Smooth muscle cell (in vitro differentiated cells): ENCODE results near the gene TMEM132C. TPM values are rescaled to one million over a fixed set of nuclear protein-coding genes. Genes with fewer than 3 reads are reported as not detected.

Experiments used
- DNase-seq: peaks from one replicate; lab custom pipeline; 2025; ENCODE audit not compliant: unreplicated experiment; lab: John Stamatoyannopoulos, UW
- H2AFZ ChIP-seq: fragments of 200-600 bp; sonication (generic); 2 replicates; pipeline ENCODE4 v1.6.0; 2016; ENCODE audit warnings: antibody characterized with exemption, low read depth, mild to moderate bottlenecking
- H3F3A ChIP-seq: fragments of 200-600 bp; sonication (generic); 2 replicates; pipeline ENCODE4 v1.6.0; 2017; ENCODE audit warnings: antibody characterized with exemption, low read depth
- H3K27ac ChIP-seq: fragments of 200-600 bp; sonication (generic); 2 replicates; pipeline ENCODE4 v1.5.1; 2016; ENCODE audit warnings: low read depth, mild to moderate bottlenecking
- H3K27me3 ChIP-seq: fragments of 200-600 bp; sonication (generic); 2 replicates; pipeline ENCODE4 v1.6.1; 2016; ENCODE audit warnings: low read depth, mild to moderate bottlenecking
- H3K36me3 ChIP-seq: fragments of 200-600 bp; sonication (generic); 2 replicates; pipeline ENCODE4 v1.5.1; 2016; ENCODE audit warnings: low read depth
- H3K4me1 ChIP-seq: fragments of 200-600 bp; sonication (generic); 2 replicates; pipeline ENCODE4 v1.5.1; 2016; ENCODE audit warnings: low read depth
- H3K4me2 ChIP-seq: fragments of 200-600 bp; sonication (generic); 2 replicates; pipeline ENCODE4 v1.6.0; 2016; ENCODE audit warnings: mild to moderate bottlenecking
- H3K4me3 ChIP-seq: fragments of 200-600 bp; sonication (generic); 2 replicates; pipeline ENCODE4 v1.5.1; 2016; ENCODE audit warnings: mild to moderate bottlenecking
- H3K79me2 ChIP-seq: fragments of 200-600 bp; sonication (generic); 2 replicates; pipeline ENCODE4 v1.6.0; 2016; ENCODE audit warnings: low read depth, mild to moderate bottlenecking
- H3K9ac ChIP-seq: fragments of 200-600 bp; sonication (generic); 2 replicates; pipeline ENCODE4 v1.6.0; 2016; ENCODE audit warnings: low read depth
- H3K9me3 ChIP-seq: fragments of 200-600 bp; sonication (generic); replicated peaks from 2 replicates; pipeline ENCODE4 v1.5.1; 2016; ENCODE audit warnings: low read depth
- H4K20me1 ChIP-seq: fragments of 200-600 bp; sonication (generic); 2 replicates; pipeline ENCODE4 v1.6.0; 2016; ENCODE audit warnings: low read depth
- WGBS: methylation state at CpG from one replicate; pipeline ENCODE4 v1.1.7; 2016; ENCODE audit warnings: low lambda C conversion rate; 5-methylcytosine and 5-hydroxymethylcytosine counted together
- polyA plus RNA-seq: library from polyadenylated mRNA; unstranded; fragments of >200 nt; fragmentation: Nextera tagmentation; extraction: Ambion mirVana; gene quantifications from 2 replicates; pipeline ENCODE4 v1.2.1, GENCODE V29; 2016
- total RNA-seq: library from RNA; depleted of rRNA; stranded (reverse); fragments of >200 nt; gene quantifications from 2 replicates; pipeline ENCODE4 v1.2.3, GENCODE V29; 2014
- TF ChIP-seq, protein P1 (sequence below): fragments of 200-600 bp; sonication (generic); IDR thresholded peaks from 2 replicates; pipeline ENCODE4 v1.5.1; 2017; ENCODE audit warnings: borderline replicate concordance, mild to moderate bottlenecking, antibody characterized with exemption; ENCODE audit not compliant: insufficient read depth, poor library complexity, severe bottlenecking

Gene TMEM132C
- total and polyA plus RNA-seq, 2 experiments from 2014 or later = 0.49 to 0.77 TPM

DNA sequence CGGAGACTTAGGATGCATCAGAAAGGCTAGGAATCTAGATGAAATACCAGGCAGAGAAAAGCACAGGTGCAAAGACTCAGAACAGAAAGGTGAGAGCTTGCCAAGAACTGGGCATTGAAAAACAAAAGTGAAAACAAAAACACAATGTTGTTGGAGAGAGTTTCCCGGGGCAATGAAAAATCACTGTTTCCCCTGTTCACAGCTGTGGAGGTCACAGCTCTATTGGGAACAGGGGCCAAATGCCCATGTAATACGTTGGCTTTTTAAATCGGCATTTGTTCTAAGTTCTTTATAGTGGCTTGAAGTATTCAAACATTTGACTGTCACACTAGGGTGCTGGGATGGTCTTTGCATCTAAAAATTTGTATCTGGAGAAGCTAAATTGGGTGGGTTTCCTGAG lies 448.5 kb downstream of the TMEM132C start:
- H3F3A ChIP-seq = no peaks in the 10 kb centered on the region
- WGBS = 68% methylated on average over 4 of the region's 4 CpGs
- TF ChIP-seq, protein P1, sequence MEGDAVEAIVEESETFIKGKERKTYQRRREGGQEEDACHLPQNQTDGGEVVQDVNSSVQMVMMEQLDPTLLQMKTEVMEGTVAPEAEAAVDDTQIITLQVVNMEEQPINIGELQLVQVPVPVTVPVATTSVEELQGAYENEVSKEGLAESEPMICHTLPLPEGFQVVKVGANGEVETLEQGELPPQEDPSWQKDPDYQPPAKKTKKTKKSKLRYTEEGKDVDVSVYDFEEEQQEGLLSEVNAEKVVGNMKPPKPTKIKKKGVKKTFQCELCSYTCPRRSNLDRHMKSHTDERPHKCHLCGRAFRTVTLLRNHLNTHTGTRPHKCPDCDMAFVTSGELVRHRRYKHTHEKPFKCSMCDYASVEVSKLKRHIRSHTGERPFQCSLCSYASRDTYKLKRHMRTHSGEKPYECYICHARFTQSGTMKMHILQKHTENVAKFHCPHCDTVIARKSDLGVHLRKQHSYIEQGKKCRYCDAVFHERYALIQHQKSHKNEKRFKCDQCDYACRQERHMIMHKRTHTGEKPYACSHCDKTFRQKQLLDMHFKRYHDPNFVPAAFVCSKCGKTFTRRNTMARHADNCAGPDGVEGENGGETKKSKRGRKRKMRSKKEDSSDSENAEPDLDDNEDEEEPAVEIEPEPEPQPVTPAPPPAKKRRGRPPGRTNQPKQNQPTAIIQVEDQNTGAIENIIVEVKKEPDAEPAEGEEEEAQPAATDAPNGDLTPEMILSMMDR = no peak
- no peaks in the 10 kb centered on the region for H3K4me1 ChIP-seq
- no peak overlapping the region for H3K4me2 ChIP-seq
- no peaks in the 10 kb centered on the region for H3K9me3 ChIP-seq
- no peak for DNase-seq
- H4K20me1 ChIP-seq = no peaks in the 10 kb centered on the region
- H3K79me2 ChIP-seq = no peaks in the 10 kb centered on the region
- H3K4me3 ChIP-seq = no peak overlapping the region
- no peaks in the 10 kb centered on the region for H3K36me3 ChIP-seq
- H2AFZ ChIP-seq = no peak overlapping the region
- no peak overlapping the region for H3K9ac ChIP-seq
- H3K27me3 ChIP-seq = no peaks in the 10 kb centered on the region
- H3K27ac ChIP-seq = no peak overlapping the region

DNA sequence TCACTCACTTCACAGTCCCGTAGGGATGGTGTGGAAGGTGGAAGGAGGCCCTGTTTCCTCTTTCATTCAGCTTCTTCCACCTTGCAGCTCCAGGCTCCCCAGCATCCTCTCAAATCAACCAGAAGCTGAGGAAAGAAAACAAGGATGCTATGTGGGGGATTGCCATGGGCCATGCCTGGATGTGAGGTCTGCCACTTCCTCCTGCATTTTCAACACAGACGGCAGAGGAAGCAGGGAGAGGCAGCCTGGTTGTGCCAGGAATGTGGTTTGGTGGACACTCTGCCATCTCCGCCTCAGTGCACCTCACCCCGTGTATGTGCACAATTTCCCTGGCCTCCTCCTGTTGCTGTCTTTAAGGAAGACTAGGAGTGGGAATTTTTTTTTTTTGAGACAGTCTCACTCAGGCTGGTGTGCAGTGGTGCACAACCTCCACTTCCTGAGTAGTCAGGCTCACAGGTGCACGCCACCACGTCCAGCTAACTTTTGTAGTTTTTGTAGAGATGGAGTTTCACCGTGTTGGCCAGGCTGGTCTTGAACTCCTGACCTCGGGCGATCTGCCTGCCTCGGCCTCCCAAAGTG lies 457.6 kb downstream of the TMEM132C start:
- Histone ChIP-seq H2AFZ (no peak overlapping the region), H3K27me3 (no peaks in the 10 kb centered on the region), H3K4me3 (no peak overlapping the region), H3K36me3 (no peaks in the 10 kb centered on the region), H3K4me1 (peaks cover under 1% of the 10 kb centered on the region), H3F3A (no peaks in the 10 kb centered on the region), H4K20me1 (no peaks in the 10 kb centered on the region), H3K79me2 (no peaks in the 10 kb centered on the region), H3K9ac (no peak overlapping the region), H3K27ac (no peak overlapping the region), H3K4me2 (no peak overlapping the region), H3K9me3 (no peaks in the 10 kb centered on the region)
- 89% methylated on average over 10 of the region's 10 CpGs for WGBS
- TF ChIP-seq, protein P1 = no peak
- DNase-seq = no peak

DNA sequence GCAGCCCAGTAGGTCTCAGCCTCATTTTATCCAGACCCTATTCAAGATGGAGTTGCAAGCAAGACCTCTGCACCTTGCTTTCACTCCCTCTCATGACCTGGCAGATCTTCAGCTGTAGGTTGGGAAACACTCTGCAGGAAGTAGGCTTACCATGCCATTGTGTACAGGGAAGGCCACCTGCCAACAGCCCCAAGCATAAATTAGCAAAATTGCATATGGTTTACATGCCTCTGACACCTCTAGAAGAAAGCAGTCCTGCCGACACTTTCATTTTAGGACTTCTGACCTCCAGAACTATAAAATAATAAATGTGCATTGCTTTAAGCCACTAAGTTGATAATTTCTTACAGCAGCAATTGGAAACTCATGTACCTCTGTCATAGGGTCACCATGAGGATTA lies 459.9 kb downstream of the TMEM132C start:
- Histone ChIP-seq H3K36me3 (no peaks in the 10 kb centered on the region), H3F3A (no peaks in the 10 kb centered on the region), H3K27ac (no peak overlapping the region), H3K27me3 (no peaks in the 10 kb centered on the region), H3K9ac (no peak overlapping the region), H3K4me1 (peaks cover 7% of the 10 kb centered on the region), H3K4me3 (no peak overlapping the region), H3K9me3 (no peaks in the 10 kb centered on the region), H3K79me2 (no peaks in the 10 kb centered on the region), H2AFZ (no peak overlapping the region), H4K20me1 (no peaks in the 10 kb centered on the region), H3K4me2 (no peak overlapping the region)
- WGBS = 92% methylated on average over 1 of the region's 1 CpG
- TF ChIP-seq, protein P1 = no peak
- no peak for DNase-seq

DNA sequence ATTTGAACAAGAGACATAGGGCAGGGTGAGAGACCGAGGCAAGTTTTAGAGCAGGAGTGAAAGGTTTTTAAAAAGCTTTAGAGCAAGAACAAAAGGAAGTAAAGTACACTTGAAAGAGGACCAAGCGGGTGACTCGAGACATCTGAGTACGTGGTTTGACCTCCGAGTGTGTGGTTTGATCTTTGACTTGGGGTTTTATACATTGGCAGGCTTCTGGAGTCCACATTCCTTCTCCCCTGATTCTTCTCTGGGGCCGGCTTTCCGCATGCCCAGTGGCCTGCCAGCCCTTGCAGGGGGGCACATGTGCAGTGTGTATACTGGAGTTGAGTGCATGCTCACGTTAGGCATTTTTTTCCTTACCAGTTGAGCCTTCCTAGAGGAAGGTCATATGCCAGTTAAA lies 460.5 kb downstream of the TMEM132C start:
- Histone ChIP-seq H3K27me3 (no peaks in the 10 kb centered on the region), H3K4me3 (no peak overlapping the region), H3K4me1 (peaks cover 7% of the 10 kb centered on the region), H2AFZ (no peak overlapping the region), H3K4me2 (no peak overlapping the region), H3K9ac (no peak overlapping the region), H3F3A (no peaks in the 10 kb centered on the region), H3K27ac (no peak overlapping the region), H3K36me3 (no peaks in the 10 kb centered on the region), H4K20me1 (no peaks in the 10 kb centered on the region), H3K79me2 (no peaks in the 10 kb centered on the region), H3K9me3 (no peaks in the 10 kb centered on the region)
- WGBS = 84% methylated on average over 8 of the region's 8 CpGs
- TF ChIP-seq, protein P1 = no peak
- no peak for DNase-seq
